GM18498 (cell line): Measurements from ENCODE around the gene RAP1B.

Experiments used
- ATAC-seq: cut with Tn5 transposase; IDR thresholded peaks from one replicate; pipeline ENCODE4 v1.9.1; 2021; ENCODE audit warnings: mild to moderate bottlenecking, moderate library complexity; ENCODE audit not compliant: unreplicated experiment

Gene RAP1B

GRCh38 chr12:68610370-68611093, at the start of gene RAP1B:
Gene RAP1B (plus strand): TSS chr12:68610899. CDS start chr12:68648725, 37,826 bp downstream.
- peak; percentile 88 for ATAC-seq

DNA sequence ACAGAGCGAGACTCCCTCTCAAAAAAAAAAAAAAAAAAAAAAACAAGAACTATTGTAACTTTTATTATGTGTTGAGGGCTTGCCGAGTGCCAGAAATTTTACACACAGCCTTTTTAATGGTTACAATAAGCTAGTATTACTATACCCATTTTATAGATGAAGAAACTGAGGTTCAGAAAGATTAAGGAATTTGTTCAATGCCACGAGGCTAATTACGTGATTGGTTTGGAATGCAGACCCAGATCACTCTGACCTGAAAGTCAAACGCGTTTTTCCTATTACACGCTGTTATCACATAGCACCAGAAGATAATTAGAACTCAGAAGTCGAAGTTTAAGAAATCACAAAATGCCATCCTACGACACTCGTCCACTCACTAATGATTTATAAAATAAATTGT, 48.9 kb upstream of the RAP1B start:
- no peak for ATAC-seq

DNA sequence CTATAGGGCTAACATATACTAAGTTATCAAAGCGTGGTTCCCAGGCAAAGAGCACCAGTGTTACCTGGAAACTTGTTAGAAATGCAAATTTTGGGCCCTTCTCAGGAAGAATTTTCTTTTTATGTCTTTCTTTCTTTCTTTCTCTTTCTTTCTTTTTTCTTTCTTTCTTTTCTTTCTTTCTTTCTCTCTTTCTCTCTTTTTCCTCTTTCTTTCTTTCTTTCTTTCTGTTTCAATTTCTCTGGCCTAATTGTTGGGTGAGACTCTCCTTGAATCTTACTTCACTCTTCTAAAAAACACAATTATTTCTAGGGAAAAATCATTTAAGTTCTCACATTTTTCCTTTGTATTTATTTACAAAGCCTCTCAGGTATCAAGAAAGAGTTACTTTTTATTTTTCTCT, 46.5 kb upstream of the RAP1B start:
- ATAC-seq: no peak

DNA sequence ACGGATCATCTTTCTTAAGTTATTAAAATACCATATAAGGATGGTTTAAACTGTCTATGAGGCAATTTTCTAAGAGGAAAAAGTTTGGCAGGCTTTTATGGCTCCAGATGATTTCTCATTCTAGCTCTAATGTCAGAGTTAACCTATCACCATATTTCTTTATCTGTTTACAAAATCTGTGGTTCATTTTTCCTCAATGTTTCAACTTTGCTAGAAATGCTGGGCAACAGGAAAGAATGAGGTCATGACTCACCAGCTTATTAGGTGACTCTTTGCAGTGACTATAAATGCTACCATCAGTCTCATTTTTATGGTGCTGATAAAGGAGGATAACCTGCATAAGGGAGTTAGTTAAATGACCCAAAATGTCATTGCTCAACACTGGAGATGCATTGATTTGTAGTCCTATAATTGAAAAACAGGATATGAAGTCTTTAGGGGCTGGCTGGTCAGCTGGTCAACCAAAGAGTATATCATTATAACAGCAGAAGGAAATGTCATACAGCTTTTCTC, 45.3 kb upstream of the RAP1B start:
- ATAC-seq: no peak

DNA sequence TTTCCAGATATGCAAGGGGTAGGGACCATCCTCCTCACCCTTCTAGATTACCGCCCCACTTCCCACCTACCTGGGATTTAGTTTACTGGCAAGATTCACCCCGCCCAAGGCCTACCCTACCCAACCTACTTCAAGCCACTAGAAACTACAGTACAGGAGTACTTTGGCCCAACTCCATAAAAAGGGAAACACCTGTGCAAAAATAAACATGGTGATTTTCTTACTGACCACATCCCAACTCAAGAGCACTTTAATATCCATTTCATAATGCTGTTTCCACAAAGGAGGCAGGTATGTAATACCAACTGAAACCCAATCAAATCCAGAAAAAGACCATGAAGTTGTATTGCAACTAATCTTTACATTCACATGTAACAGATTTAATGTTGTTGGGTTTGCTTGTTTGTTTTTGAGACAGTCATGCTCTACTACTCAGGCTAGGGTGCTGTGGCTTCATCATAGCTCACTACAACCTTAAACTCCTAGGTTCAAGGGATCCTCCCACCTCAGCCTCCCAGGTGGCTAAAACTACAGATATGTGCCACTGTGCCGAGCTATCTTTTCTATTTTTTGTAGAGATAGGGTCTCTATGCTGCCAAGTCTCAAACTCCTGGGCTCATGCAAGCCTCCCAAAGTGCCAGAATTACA, 41.7 kb upstream of the RAP1B start:
- no peak for ATAC-seq

DNA sequence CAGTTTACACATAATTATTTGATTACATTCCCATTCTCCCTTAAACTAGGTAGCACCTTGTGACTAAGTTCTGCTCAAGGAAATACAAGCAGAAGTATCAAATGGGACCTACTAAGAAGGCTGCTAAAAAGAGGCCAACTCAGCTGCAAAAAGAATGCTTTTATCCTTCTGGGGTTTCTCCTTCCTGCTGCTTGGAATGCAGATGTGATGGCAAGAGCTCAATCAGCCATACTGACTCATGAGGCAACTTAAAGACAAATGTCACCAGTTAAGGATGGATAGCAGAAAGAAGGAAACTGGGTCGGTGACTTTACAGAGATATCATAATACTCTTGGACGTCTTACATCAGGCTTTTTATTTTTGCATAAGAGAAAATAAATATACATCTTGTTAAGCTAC, 38.0 kb upstream of the RAP1B start:
- no peak for ATAC-seq

DNA sequence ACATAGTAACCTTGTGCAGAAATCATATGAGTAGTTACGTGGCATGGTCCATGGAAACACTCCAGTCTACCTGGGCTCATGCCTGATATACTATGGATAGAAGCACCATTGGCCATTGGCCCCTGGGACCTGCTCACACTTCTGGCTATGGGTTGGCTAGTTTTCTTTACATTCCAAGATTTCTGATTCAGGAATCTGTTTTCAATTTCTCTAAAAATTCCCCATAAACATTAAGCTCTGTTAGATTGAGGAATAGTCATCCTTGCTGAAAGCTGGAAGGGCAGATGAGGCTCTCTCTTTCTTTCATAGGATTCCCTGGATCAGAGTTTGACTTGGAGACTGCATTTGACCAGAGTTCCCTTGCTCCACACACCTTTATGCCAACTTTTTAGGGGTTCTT, 37.3 kb upstream of the RAP1B start:
- no peak for ATAC-seq

DNA sequence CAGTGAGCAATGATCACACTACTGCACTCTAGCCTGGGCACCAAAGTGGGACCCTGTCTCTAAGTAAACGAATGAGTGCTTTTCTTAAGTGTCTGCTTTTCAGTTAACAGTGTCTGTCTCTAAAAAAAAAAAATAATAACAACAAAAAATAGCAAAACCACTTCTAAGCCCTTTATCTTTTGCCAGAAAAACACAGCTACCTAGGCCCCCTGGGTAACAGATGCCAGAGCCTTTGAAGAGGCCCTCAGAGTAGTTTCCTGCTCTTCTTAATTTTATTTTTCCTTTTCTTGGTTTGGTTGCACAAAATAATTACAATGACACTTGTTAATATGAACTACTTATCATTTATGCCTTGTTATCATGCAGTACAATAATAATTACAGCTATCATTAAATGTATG, 32.8 kb upstream of the RAP1B start:
- no peak for ATAC-seq

- no peak for ATAC-seq
Observed at GRCh38 chr12:68578765-68579164, 31.9 kb upstream of the RAP1B start.

DNA sequence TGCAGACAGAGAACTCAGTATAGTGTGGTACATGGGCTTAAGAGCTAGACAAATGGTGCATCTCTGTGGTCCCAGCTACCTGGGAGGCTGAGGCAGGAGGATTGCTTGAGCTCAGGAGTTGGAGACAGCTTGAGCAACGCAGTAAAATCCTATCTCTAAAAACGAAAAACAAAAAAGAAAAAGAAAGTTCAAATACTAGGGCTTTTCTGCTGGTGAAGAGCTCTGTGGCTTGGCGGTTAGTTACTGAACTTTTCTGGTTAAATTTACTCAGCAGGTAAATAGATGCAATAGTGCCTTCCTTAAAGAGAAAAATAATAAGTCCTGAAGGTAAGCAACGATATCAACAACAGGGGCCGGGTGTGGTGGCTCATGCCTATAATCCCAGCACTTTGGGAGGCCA, 31.4 kb upstream of the RAP1B start:
- ATAC-seq: no peak

GRCh38 chr12:68580911-68581310, 29.8 kb upstream of the RAP1B start:
- no peak for ATAC-seq

DNA sequence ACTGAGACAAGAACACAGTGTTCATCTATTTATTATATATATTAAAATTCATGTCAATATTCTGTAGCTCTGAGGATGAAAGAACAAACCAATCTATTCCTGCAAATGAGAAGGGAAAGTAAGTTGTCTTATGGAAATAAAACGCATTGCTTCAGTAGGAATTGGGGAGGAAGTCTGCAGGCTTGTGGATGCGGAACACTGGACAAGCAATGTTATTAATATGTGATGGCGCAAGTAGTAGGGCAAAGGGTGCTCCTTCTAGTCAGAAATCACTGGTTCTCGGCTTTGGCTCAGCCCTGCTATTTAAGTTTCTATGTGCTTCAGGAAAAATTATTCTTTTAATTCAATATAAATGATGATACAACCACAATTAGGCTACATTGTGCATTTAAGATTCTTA, 28.8 kb upstream of the RAP1B start:
- no peak for ATAC-seq

DNA sequence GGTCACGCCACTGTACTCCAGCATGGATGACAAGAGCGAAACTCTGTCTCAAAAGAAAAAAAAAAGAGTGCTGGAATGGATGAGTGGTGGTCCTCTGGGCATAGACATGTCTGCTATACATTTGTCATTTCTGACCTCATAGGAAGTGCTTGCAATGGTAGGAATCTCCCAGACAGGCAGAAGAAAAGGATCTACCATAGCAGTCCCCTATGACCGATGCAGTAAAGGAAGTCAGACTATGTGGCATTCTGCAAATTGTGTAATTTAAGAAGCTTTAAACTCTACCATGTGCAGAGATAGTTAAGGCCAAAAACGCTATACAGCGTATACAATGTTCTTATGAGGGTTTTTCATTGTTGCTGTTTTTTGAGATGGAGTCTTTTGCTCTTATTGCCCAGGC, 24.7 kb upstream of the RAP1B start:
- ATAC-seq: no peak

DNA sequence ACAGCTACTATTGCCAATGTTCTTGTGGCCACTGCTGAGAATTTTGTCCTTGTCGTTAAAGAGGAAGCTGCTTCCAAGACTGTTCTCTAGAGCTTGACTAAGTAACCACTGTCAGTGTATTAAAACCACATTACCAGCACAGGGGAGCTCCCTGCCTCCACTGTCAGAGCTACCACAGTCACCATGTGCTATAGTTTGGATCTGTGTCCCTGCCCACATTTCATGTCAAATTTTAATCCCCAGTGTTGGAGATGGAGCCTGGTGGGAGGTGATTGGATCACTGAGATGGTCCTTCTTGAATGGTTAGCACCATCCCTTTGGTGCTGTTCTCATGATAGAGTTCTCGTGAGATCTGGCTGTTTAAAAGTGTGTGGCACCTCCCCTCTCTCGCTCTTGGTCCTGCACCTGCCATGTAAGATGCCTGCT, 23.2 kb upstream of the RAP1B start:
- peak; percentile 76 for ATAC-seq

DNA sequence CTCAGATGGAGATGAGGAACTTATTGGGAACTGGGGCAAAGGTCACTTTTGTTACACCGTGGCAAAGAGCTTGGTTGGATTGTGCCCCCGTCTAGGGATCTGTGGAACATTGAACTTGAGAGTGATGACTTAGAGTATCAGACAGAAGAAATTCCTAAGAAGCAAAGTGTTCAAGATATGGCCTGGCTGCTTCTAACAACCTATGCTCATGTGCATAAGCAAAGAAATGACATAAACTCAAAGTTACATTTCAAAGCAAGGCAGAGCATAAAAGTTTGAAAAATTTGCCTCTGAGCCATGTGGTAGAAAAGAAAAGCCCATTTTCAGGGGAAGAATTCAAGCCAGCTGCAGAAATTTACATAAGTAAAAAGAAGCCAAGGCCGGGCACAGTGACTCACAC, 21.5 kb upstream of the RAP1B start:
- ATAC-seq: no peak

DNA sequence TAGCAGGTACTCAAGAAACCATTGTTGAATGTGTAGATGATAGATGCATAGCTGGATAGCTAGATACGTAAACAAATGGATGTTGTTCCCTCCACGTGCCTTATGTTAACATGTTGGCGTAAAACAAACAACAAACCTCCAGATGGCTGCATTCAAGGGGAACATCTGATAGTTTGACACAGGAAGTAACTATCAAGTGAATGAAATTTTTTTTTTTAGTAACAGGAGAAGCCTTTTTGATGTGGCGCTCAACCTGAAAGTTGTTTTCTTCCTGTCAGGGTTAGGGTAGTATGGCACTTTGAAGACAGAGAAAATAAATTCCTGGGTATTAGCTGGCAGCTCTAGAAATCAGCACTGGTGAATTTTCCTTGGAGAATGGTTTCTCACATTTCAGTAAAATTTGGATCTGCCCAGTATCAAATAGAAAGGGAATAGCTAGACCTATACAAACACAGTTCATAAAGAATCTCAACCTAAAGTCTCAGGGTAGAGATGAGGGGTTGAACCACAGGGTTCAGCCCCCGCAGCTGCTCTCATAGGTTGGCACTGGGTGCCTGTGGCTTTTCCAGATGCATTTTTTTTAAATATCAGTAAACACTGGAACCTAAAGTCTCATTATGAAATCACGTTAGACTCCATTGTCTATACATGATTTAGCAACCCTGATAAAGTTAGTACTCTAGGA, 18.8 kb upstream of the RAP1B start:
- ATAC-seq: peak; percentile 48

DNA sequence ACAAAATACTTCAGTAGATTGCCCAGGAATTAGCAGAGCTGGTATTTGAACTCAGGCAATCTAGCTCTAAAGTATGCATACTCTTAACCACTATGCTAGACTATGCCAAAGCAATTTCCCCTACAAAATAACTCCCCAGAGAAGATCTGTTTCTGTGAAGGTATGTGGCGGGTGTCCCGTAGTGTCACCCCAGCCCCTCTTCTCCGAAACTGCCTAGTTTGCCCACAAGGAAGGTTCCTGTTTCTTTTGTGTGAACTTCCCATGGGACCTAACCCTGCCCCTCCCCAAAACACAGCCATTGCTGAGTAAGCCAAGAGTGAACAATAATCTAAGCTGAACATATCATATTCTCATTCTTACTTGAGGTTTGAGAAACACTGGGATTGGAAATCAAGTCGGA, 15.5 kb upstream of the RAP1B start:
- no peak for ATAC-seq

GRCh38 chr12:68601767-68602166, 8.9 kb upstream of the RAP1B start:
- no peak for ATAC-seq

DNA sequence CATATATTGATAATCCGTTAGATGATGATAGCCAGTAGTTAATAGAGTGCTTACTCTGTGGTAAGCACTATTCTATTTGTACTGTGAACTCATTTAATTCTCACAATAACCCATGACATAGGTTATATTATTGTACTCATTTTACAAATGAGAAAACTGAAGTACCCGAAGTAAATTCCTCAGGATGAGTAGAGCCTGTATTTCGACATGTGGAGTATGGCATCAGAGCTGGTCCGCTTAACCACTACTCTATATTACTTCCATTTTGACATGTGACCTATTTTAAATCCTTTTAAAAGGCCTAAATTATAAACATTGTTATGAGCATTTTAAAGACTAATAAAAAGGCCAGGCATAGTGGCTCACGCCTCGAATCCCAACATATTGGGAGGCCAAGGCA, 8.0 kb upstream of the RAP1B start:
- ATAC-seq: no peak

GRCh38 chr12:68608191-68608590, 2.5 kb upstream of the RAP1B start:
- no peak for ATAC-seq

- ATAC-seq: no peak
Observed at GRCh38 chr12:68609998-68610369, 715 bp upstream of the RAP1B start.
